ENCODE measurements around the gene PGM5. TPM values are rescaled to one million over a fixed set of nuclear protein-coding genes. Genes with fewer than 3 reads are reported as not detected.

Gene PGM5
- total RNA-seq, 1 donor from 2014 or later = 0.79 TPM

DNA sequence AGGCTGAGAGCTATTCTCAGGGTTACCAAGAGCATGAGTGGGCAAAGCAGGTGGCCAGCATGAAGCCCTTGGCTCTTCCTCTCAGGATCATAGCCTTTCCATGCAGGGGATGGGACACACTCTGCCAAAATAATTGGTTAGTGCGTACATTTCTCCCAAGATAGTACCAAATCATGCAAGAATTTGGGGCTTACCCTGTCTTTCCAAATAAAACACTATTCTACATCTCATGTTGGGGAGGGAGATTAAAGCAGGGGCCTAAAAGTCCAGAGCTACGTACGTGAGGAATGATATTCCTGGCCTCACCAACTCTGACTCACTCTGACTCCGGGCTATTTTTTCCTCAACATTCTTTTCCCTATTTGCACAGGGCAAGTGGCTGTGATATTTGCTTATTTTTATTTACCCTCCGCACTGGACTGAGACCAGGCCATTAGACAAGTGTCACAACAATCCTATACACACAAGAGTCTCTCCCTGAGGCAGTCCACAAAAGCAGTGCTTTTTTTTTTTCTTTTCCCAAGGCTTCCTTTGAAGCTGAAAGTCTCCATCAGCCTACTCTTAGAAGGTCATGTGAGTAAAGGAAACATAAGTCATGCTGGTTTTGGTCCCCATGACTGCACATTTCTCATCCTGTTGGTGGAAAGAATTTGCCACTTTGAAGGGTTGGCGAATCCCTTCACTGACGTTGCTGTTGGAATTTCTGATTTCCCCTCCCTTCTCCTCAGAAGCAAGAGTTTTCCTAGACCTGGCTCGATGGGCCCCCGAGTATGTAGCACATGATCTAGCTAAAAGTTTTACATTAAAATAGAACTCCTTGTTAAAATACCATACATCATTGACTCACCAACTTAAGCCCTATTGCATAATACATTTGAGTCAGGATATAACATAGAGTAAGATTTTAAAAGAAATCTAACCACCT, 144.3 kb downstream of the PGM5 start:
- TF ChIP-seq, protein P1, sequence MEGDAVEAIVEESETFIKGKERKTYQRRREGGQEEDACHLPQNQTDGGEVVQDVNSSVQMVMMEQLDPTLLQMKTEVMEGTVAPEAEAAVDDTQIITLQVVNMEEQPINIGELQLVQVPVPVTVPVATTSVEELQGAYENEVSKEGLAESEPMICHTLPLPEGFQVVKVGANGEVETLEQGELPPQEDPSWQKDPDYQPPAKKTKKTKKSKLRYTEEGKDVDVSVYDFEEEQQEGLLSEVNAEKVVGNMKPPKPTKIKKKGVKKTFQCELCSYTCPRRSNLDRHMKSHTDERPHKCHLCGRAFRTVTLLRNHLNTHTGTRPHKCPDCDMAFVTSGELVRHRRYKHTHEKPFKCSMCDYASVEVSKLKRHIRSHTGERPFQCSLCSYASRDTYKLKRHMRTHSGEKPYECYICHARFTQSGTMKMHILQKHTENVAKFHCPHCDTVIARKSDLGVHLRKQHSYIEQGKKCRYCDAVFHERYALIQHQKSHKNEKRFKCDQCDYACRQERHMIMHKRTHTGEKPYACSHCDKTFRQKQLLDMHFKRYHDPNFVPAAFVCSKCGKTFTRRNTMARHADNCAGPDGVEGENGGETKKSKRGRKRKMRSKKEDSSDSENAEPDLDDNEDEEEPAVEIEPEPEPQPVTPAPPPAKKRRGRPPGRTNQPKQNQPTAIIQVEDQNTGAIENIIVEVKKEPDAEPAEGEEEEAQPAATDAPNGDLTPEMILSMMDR (IDR thresholded peaks at IDR 0.05; ENCODE audit: insufficient read depth, low read length, poor library complexity, severe bottlenecking) = no peak
- Histone ChIP-seq H3K27me3 (ENCODE audit: control insufficient read depth, insufficient read depth, low read length) (no peaks in the 10 kb centered on the region), H3K4me3 (ENCODE audit: low read depth, low read length) (no peak overlapping the region), H3K36me3 (ENCODE audit: control insufficient read depth, insufficient read depth, low read length) (no peaks in the 10 kb centered on the region)
- no peak for DNase-seq (ENCODE audit: low read depth)

- TF ChIP-seq, protein P1 (IDR thresholded peaks at IDR 0.05; ENCODE audit: insufficient read depth, low read length, poor library complexity, severe bottlenecking) = no peak
- no peaks in the 10 kb centered on the region for H3K27me3 ChIP-seq (ENCODE audit: control insufficient read depth, insufficient read depth, low read length)
Measured at GRCh38 chr9:68502279-68502678, 145.9 kb downstream of the PGM5 start.

DNA sequence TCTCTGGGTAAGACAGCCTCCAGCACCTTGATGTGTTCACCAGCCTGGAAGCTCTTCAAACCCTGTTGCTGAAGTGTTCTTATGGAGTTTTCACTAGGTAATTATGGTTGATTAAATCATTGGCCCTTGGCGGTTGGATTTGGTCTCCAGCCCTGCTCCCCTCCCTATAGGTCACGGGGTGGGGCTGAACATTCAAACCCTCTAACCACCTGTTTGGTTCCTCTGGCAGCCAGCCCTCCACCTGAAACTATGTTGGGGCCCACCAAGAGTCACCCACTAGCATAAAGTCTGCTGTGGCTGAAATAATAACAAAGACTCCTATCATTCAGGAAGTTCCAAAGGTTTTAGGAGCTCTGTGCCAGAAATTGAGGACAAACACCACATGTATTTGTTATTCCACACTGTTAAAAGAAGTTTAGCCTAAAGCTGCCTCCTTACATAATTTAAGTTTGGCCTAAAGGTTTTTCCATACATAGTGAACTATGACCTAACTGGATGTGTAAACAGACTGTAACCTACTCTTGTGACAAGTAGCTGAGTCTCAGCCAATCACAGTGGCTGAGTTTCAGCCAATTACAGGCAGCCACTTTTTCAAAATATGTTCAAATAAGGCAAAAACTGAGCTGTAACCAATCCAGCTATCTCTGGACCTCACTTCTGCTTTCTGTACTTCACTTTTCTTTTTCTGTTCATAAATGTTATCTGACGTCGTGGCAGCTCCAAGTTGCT, 149.4 kb downstream of the PGM5 start:
- Histone ChIP-seq H3K4me3 (ENCODE audit: low read depth, low read length) (no peak overlapping the region), H3K36me3 (ENCODE audit: control insufficient read depth, insufficient read depth, low read length) (no peaks in the 10 kb centered on the region), H3K27me3 (ENCODE audit: control insufficient read depth, insufficient read depth, low read length) (no peaks in the 10 kb centered on the region)
- TF ChIP-seq, protein P1 (IDR thresholded peaks at IDR 0.05; ENCODE audit: insufficient read depth, low read length, poor library complexity, severe bottlenecking) = no peak
- no peak for DNase-seq (ENCODE audit: low read depth)

More at GRCh38 chr9:68502279-68502678, 145.9 kb downstream of the PGM5 start:
- H3K36me3 ChIP-seq (ENCODE audit: control insufficient read depth, insufficient read depth, low read length) = no peaks in the 10 kb centered on the region
- H3K4me3 ChIP-seq (ENCODE audit: low read depth, low read length) = no peak overlapping the region
- no peak for DNase-seq (ENCODE audit: low read depth)

GRCh38 chr9:68506551-68506950, 150.1 kb downstream of the PGM5 start:
- H3K4me3 ChIP-seq (ENCODE audit: low read depth, low read length) = no peak overlapping the region
- H3K27me3 ChIP-seq (ENCODE audit: control insufficient read depth, insufficient read depth, low read length) = no peaks in the 10 kb centered on the region
- H3K36me3 ChIP-seq (ENCODE audit: control insufficient read depth, insufficient read depth, low read length) = no peaks in the 10 kb centered on the region
- TF ChIP-seq, protein P1 (IDR thresholded peaks at IDR 0.05; ENCODE audit: insufficient read depth, low read length, poor library complexity, severe bottlenecking) = no peak
- DNase-seq (ENCODE audit: low read depth) = no peak

GRCh38 chr9:68507130-68507805, 150.9 kb downstream of the PGM5 start:
- no peak for DNase-seq (ENCODE audit: low read depth)
- no peaks in the 10 kb centered on the region for H3K36me3 ChIP-seq (ENCODE audit: control insufficient read depth, insufficient read depth, low read length)
- TF ChIP-seq, protein P1 (IDR thresholded peaks at IDR 0.05; ENCODE audit: insufficient read depth, low read length, poor library complexity, severe bottlenecking) = peak; percentile 50

More at GRCh38 chr9:68507130-68507805, 150.9 kb downstream of the PGM5 start:
- no peaks in the 10 kb centered on the region for H3K27me3 ChIP-seq (ENCODE audit: control insufficient read depth, insufficient read depth, low read length)
- no peak overlapping the region for H3K4me3 ChIP-seq (ENCODE audit: low read depth, low read length)

Data from kidney epithelial cell (primary cell).